Ascending aorta (tissue), 2 donors: ENCODE data around the gene ZNF441. TPM values are rescaled to one million over a fixed set of nuclear protein-coding genes. Genes with fewer than 3 reads are reported as not detected.
"Not testable (repeated sequence)": the region's sequence is repeated elsewhere in the genome, so short reads cannot be mapped to it uniquely, and the experiment has no call there.

ENCODE experiments used
- DNase-seq, 2 donors: peaks; one replicate each; pipeline ENCODE4 v3.0.0-alpha.2; 2019; ENCODE audit warnings: low spot score in 2 of 2
- H3K27ac ChIP-seq, 2 donors: fragments of 200-600 bp; sonication (generic); one replicate each; pipeline ENCODE4 v1.5.1; 2016 to 2017; ENCODE audit warnings: mild to moderate bottlenecking in 1 of 2
- H3K27me3 ChIP-seq: fragments of 200-600 bp; sonication (generic); one replicate; pipeline ENCODE4 v1.5.1; 2017
- H3K36me3 ChIP-seq, 2 donors: fragments of 200-600 bp; sonication (generic); one replicate each; pipeline ENCODE4 v1.5.1; 2016
- H3K4me1 ChIP-seq, 2 donors: fragments of 200-600 bp; sonication (generic); one replicate each; pipeline ENCODE4 v1.5.1; 2016 to 2017; ENCODE audit warnings: mild to moderate bottlenecking in 1 of 2
- H3K4me3 ChIP-seq, 2 donors: fragments of 200-600 bp; sonication (generic); one replicate each; pipeline ENCODE4 v1.5.1; 2016 to 2017; ENCODE audit warnings: mild to moderate bottlenecking in 1 of 2
- H3K9me3 ChIP-seq, 2 donors: fragments of 200-600 bp; sonication (generic); one replicate each; pipeline ENCODE4 v1.5.1; 2016
- CTCF ChIP-seq, 3 experiments: fragments of 200-600 bp in 2 of 3; fragments of 450-650 bp in 1 of 3; sonication (generic) in 2 of 3; IDR thresholded peaks; one replicate each; pipeline ENCODE4 v1.5.1; 2016 to 2019; ENCODE audit warnings: antibody characterized with exemption in 3 of 3, mild to moderate bottlenecking in 1 of 3, moderate library complexity in 1 of 3
- intact Hi-C: fragments of 100-400 bp; cut with DNase I; formaldehyde crosslinking; loops from one replicate; pipeline ENCODE4 v1.15.1; 2023
- total RNA-seq: library from RNA; depleted of rRNA; stranded (reverse); fragments of >200 nt; gene quantifications from one replicate; pipeline ENCODE4 v1.1.0, GENCODE V29; 2016

The ZNF441 gene
- total RNA-seq, 1 donor from 2014 or later: 0.85 TPM

GRCh38 chr19:11763611-11764010 lies 3.2 kb upstream of the ZNF441 start:
- intact Hi-C loops: no loop called here

DNA sequence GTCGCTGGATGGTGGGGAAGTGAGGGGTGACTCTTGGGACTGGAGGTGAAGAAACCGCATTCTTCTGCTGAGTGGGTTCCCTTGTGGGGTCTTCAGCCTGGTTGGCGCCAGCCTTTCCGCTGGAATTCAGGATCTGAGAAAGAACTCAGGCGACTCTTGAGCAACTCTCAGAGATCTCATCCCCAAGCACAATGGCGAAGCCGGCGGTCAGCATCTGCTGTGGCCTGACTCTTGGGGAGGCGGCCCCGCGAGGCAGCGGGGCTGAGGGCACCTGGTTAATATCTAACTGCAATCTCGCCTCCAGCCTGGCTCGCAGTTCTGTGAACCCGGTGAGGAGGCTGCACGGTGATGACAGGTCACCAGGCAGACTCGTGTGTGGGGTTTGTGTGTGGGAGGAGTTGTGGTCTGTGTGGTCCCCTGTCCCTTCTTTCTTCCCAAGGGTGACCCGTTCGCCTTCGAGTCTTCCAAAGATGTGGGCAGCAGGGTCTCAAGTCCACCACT lies 883 bp downstream of the ZNF441 start:
- Histone ChIP-seq H3K27ac (peak overlapping the region; percentile 91 to 95), H3K4me3 (peak overlapping the region; percentile 93 to 94), H3K9me3 (peaks cover 6 to 29% of the 10 kb centered on the region in 2 donors), H3K27me3 (no peaks in the 10 kb centered on the region), H3K4me1 (peaks cover 0 to 11% of the 10 kb centered on the region in 2 donors), H3K36me3 (peaks cover 0 to 3% of the 10 kb centered on the region in 2 donors)
- TF ChIP-seq CTCF (IDR thresholded peaks at IDR 0.05): no peak
- DNase-seq: peak; percentile 8 to 66
- intact Hi-C loops: loop anchor here (1.0 to 2.0 kb wide), 4 partner anchors 28 to 73 kb away; partner anchors contain the start of gene ZNF440

More at GRCh38 chr19:11763611-11764010, 3.2 kb upstream of the ZNF441 start:
- no peak for TF ChIP-seq CTCF (IDR thresholded peaks at IDR 0.05)
- Histone ChIP-seq H3K9me3 (no peaks in the 10 kb centered on the region), H3K27me3 (no peaks in the 10 kb centered on the region), H3K4me3 (no peak overlapping the region), H3K36me3 (no peaks in the 10 kb centered on the region), H3K4me1 (peaks cover 0 to 10% of the 10 kb centered on the region in 2 donors), H3K27ac (no peak overlapping the region)
- no peak for DNase-seq

- no peak overlapping the region for H3K27ac ChIP-seq
- peaks cover 0 to 3% of the 10 kb centered on the region in 2 donors for H3K36me3 ChIP-seq
- intact Hi-C loops: no loop called here
- no peak for TF ChIP-seq CTCF (IDR thresholded peaks at IDR 0.05)
- no peak overlapping the region for H3K4me3 ChIP-seq
- peaks cover 23 to 52% of the 10 kb centered on the region in 2 donors for H3K9me3 ChIP-seq
- DNase-seq: no peak
- peaks cover 0 to 11% of the 10 kb centered on the region in 2 donors for H3K4me1 ChIP-seq
- no peaks in the 10 kb centered on the region for H3K27me3 ChIP-seq
Measured at GRCh38 chr19:11769995-11770394, 3.2 kb downstream of the ZNF441 start.

DNA sequence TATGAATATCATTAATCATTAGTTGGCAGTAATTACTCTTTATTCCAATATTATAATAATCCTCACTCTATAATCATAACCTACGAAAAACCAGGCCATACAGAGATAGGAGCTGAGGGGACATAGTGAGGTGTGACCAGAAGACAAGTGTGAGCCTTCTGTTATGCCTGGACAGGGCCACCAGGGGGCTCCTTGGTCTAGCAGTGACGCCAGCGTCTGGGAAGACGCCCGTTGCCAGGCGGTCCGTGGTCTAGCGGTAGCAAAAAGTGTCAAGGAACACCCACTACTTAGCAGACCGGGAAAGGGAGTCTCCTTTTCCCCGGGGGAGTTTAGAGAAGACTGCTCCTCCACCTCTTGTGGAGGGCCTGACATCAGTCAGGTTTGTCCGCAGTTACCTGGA lies 4.7 kb downstream of the ZNF441 start:
- H3K4me1 ChIP-seq, H3K27ac ChIP-seq, H3K36me3 ChIP-seq, DNase-seq, intact Hi-C loops, H3K27me3 ChIP-seq, H3K4me3 ChIP-seq: not testable (repeated sequence)
- H3K9me3 ChIP-seq: peaks cover 37 to 67% of the 10 kb centered on the region in 2 donors

GRCh38 chr19:11776669-11777068 lies 9.9 kb downstream of the ZNF441 start:
- Histone ChIP-seq H3K36me3 (peaks cover 49 to 58% of the 10 kb centered on the region in 2 donors), H3K9me3 (peaks cover 88 to 98% of the 10 kb centered on the region in 2 donors)
- H3K27me3 ChIP-seq, intact Hi-C loops, H3K4me3 ChIP-seq, H3K27ac ChIP-seq, DNase-seq, H3K4me1 ChIP-seq: not testable (repeated sequence)

DNA sequence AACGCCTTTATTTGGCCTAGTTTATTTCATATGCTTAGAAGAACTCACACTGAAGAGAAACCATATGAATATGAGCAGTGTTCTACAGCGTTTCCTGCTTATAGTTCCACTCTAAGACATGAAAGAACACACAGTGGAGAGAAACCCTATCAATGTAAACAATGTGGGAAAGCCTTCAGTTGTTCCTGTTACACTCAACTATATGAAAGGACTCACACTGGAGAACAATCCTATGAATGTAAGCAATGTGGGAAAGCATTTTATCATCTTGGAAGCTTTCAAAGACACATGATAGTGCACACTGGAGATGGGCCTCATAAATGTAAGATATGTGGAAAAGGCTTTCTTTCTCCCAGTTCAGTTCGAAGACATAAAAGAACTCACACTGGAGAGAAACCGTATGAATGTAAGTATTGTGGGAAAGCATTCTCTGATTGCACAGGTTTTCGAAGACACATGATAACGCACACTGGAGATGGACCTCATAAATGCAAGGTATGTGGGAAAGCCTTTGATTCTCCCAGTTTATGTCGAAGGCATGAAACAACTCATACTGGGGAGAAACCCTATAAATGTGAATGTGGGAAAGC lies 13.7 kb downstream of the ZNF441 start:
- H3K36me3 ChIP-seq: peaks cover 49 to 88% of the 10 kb centered on the region in 2 donors

More for the DNA sequence above, 13.7 kb downstream of the ZNF441 start:
- intact Hi-C loops: no loop called here
- H3K4me1 ChIP-seq: no peaks in the 10 kb centered on the region
- H3K27ac ChIP-seq: no peak overlapping the region
- H3K27me3 ChIP-seq: no peaks in the 10 kb centered on the region
- DNase-seq: no peak
- peaks cover 96 to 100% of the 10 kb centered on the region in 2 donors for H3K9me3 ChIP-seq
- TF ChIP-seq CTCF (IDR thresholded peaks at IDR 0.05): no peak
- no peak overlapping the region for H3K4me3 ChIP-seq
